Erythroblast (primary cell): Measurements from ENCODE around the gene CPNE9.
A peak's percentile ranks its signal among the peaks of the same experiment; 100 is the strongest.
"Not testable (repeated sequence)": the region's sequence is repeated elsewhere in the genome, so short reads cannot be mapped to it uniquely, and the experiment has no call there.

Experiments used
- DNase-seq, 2 experiments: peaks; one replicate each; lab custom pipeline; 2025; lab: John Stamatoyannopoulos, UW
- GATA1 ChIP-seq: IDR thresholded peaks from 2 replicates; pipeline ENCODE4 v1.6.1; 2011; ENCODE audit warnings: low read depth, mild to moderate bottlenecking, control low read depth, low read length, moderate library complexity
- POLR2A ChIP-seq: IDR thresholded peaks from 2 replicates; pipeline ENCODE4 v1.6.1; 2011; ENCODE audit warnings: mild to moderate bottlenecking, low read length

Gene CPNE9

GRCh38 chr3:9754678-9755077, 51.0 kb downstream of the CPNE9 start:
- DNase-seq = no peak
- no peak for TF ChIP-seq POLR2A
- no peak for TF ChIP-seq GATA1

DNA sequence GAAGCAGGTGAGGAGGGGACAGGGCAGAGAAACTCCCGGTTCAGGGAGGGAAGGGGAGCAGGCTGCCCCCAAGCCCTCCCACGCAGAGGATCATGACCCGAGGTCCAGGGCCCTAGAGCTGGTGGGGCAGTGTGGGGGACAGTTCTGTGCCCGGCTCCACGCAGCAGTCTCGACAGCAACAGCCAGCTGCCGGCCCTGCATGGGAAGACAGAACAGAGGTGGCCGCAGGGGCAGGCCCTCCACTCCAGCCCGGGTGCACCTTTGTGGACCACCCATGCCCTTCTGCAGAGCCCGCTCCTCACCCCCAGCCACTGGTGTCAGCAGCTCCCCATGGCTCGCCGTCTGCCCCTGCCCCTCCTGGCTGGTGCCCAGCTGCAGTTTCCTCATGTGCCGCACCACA, 53.8 kb downstream of the CPNE9 start:
- TF ChIP-seq POLR2A = no peak
- no peak for TF ChIP-seq GATA1

DNA sequence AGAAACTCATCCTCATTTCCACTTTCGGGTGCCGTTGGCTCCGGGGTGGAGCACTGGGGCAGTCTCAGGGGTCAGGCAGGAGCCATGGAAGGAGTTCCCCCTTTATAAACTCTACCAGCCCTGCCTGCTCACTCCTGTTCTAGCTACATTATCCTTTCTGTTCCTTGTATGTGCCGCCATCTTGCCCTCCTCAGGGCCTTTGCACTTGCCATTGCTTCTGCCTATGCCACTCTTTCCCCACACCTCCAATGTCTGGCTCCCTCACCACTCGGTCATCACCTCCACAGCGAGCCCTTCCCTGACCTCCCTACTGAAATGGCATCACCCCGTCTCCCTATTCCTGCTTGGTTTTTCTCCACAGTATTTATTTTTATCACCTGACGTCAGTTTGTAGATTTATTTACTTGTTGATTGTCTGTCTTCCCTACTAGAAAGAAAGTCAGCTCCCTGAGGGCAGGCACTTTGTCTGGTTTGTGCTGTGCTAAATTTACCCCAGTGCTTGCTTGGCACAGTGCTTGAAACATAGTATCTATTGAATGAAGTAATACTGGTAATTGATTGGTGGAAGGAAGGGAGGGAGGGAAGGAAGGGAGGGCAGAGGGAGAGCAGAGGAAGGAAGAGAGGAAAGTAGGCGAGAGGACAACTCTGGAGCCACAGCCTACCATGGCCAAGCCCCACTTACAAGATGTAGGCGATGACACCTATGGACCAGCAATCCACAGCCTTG, 57.3 kb downstream of the CPNE9 start:
- TF ChIP-seq POLR2A = no peak
- no peak for TF ChIP-seq GATA1
- no peak for DNase-seq

More for the DNA sequence above, 53.8 kb downstream of the CPNE9 start:
- DNase-seq = no peak

GRCh38 chr3:9761919-9762318, 58.3 kb downstream of the CPNE9 start:
- no peak for TF ChIP-seq POLR2A
- TF ChIP-seq GATA1 = no peak
- DNase-seq = no peak

GRCh38 chr3:9762871-9763270, 59.2 kb downstream of the CPNE9 start:
- DNase-seq = no peak
- TF ChIP-seq POLR2A (no peak), GATA1 (no peak)

DNA sequence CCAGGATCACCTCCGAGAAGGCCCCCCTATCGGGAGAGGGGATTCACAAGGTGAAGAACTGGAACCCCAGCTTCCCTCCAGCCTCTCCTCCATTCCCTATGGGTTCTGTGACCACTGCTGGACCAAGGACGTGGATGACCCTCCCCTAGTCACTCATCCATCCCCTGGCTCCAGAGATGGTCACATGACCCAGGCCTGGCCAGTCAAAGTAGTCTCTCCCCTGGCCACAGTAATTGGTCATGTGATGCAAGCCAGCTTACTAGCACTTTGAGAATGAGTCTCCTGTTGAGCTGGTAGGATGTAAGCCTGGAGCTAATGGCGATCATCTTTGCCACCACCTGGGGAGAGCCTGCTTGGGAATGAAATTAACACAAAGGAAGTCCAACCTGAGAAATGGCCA, 62.2 kb downstream of the CPNE9 start:
- TF ChIP-seq GATA1 = no peak
- TF ChIP-seq POLR2A = no peak
- DNase-seq = no peak

GRCh38 chr3:9767418-9767817, 63.8 kb downstream of the CPNE9 start:
- no peak for TF ChIP-seq GATA1
- no peak for TF ChIP-seq POLR2A
- no peak for DNase-seq

GRCh38 chr3:9768141-9768775, 64.6 kb downstream of the CPNE9 start:
- TF ChIP-seq POLR2A = no peak
- TF ChIP-seq GATA1 = no peak
- DNase-seq = no peak

DNA sequence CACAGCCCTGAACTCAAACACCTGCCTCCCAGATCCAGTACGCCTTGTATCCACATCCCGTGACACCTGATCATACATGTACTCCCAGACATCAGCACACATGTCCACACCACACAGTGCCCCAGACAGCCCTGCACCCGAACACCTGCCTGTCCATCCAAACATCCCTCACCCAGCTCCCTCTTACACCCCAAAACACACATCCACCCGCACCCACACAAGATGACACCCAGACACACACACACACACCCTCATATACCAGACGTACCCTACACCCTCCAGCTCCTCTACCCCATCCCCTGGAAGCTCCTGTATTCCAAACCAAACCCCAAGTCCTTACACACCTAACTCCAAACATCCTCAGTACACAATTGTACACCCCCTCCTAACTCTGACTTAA, 65.4 kb downstream of the CPNE9 start:
- TF ChIP-seq GATA1 (no peak), POLR2A (no peak)
- DNase-seq = no peak

DNA sequence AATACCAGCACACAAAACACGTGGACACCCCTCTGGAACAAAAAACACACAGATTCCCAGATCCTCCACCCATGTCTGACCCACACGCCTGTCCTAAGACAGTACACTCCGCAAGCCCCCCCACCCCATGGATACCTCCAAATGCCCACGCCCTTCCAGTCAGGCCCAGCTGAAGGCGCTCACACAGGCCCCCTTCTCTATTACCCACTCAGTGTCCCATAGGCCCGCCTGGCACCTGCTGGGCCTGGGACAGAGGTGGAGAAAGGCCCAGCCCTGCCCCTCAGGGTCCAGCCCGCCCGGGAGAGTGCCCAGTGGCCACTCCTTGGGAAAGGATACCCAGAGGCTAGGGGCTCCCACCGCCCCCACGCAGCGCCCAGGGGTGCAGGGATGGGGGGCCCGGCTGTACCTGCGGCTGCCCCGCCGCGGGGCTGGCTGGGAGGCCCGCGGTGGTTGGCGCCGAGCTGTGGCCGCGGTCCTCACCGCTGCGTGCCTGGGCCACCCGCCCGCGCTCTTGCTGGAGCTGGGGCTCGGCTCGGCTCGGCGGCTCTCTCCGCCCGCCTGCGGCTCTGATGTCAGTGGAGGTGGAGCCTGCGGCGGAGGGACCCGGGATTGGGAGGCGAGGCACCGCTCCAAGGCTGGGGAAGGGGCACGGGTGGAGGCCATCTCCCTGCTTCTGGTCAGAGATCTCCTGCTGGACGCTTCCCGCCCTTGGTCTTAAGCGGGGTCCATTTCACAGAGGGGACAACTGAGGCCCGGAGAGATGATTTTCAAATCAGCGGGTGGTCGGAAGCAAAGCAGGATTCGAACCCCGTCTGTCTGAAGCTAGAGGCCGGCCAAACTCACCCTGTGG, 66.0 kb downstream of the CPNE9 start, which contains the start of gene CAMK1:
CAMK1 (minus strand) TSS at position 522 of the 850 bp plus-strand sequence. CDS start 2,198 bp downstream, outside the sequence.
- TF ChIP-seq POLR2A (peak; percentile 38), GATA1 (no peak)
- DNase-seq = peak; percentile 67 to 71

- TF ChIP-seq POLR2A (no peak), GATA1 (no peak)
- DNase-seq = peak; percentile 35 to 36
Measured at GRCh38 chr3:9770276-9770812, 66.7 kb downstream of the CPNE9 start.

GRCh38 chr3:9771007-9771406, 67.4 kb downstream of the CPNE9 start:
- not testable (repeated sequence) for DNase-seq

- TF ChIP-seq POLR2A (no peak), GATA1 (no peak)
- peak; percentile 64 to 72 for DNase-seq
Measured at GRCh38 chr3:9776896-9777693, 73.5 kb downstream of the CPNE9 start.
